Astrocyte (in vitro differentiated cells and primary cell): ENCODE results near the gene LHCGR. TPM values are rescaled to one million over a fixed set of nuclear protein-coding genes. Genes with fewer than 3 reads are reported as not detected.

ENCODE experiments used
- DNase-seq: peaks from one replicate; pipeline ENCODE4 v3.0.0-alpha.2; 2010; ENCODE audit warnings: low read depth
- FAIRE-seq: peaks from 2 replicates; lab custom pipeline; 2011; peaks lifted over from hg19 to GRCh38; lab: Jason Lieb, UNC
- H2AFZ ChIP-seq: 2 replicates; pipeline ENCODE4 v1.6.0; 2012; ENCODE audit warnings: low read depth, low read length, inconsistent platforms
- H3K27ac ChIP-seq: 2 replicates; pipeline ENCODE4 v1.5.1; 2011; ENCODE audit warnings: low read depth, low read length, inconsistent platforms
- H3K27me3 ChIP-seq: 2 replicates; pipeline ENCODE4 v1.6.0; 2011; ENCODE audit warnings: low read length, inconsistent platforms; ENCODE audit not compliant: insufficient read depth
- H3K36me3 ChIP-seq: 2 replicates; pipeline ENCODE4 v1.5.1; 2011; ENCODE audit warnings: low read length, inconsistent platforms; ENCODE audit not compliant: insufficient read depth
- H3K4me1 ChIP-seq: 2 replicates; pipeline ENCODE4 v1.5.1; 2011; ENCODE audit warnings: low read length, inconsistent platforms; ENCODE audit not compliant: insufficient read depth
- H3K4me2 ChIP-seq: 2 replicates; pipeline ENCODE4 v1.6.0; 2012; ENCODE audit warnings: low read length, inconsistent platforms
- H3K4me3 ChIP-seq: 2 replicates; pipeline ENCODE4 v1.5.1; 2011; ENCODE audit warnings: low read depth, mild to moderate bottlenecking, low read length, inconsistent platforms; ENCODE audit not compliant: insufficient read depth
- H3K79me2 ChIP-seq: 2 replicates; pipeline ENCODE4 v1.6.0; 2012; ENCODE audit warnings: mild to moderate bottlenecking, low read length, inconsistent platforms; ENCODE audit not compliant: insufficient read depth
- H3K9ac ChIP-seq: 2 replicates; pipeline ENCODE4 v1.6.0; 2012; ENCODE audit warnings: mild to moderate bottlenecking, low read length, inconsistent platforms
- H3K9me3 ChIP-seq: 2 replicates; pipeline ENCODE4 v1.5.1; 2012; ENCODE audit warnings: low read depth, mild to moderate bottlenecking, low read length, inconsistent platforms; ENCODE audit not compliant: insufficient read depth
- H4K20me1 ChIP-seq: 2 replicates; pipeline ENCODE4 v1.6.0; 2012; ENCODE audit warnings: low read length, inconsistent platforms; ENCODE audit not compliant: insufficient read depth
- H3K27ac Mint-ChIP-seq: one replicate; pipeline ENCODE4 v1.8.0; 2021; ENCODE audit warnings: mild to moderate bottlenecking, mixed read lengths; ENCODE audit not compliant: unreplicated experiment
- H3K27me3 Mint-ChIP-seq: one replicate; pipeline ENCODE4 v1.8.0; 2021; ENCODE audit warnings: low read depth, mixed read lengths; ENCODE audit not compliant: unreplicated experiment
- H3K36me3 Mint-ChIP-seq: one replicate; pipeline ENCODE4 v1.8.0; 2021; ENCODE audit warnings: low read depth, mixed read lengths; ENCODE audit not compliant: unreplicated experiment
- H3K4me1 Mint-ChIP-seq: one replicate; pipeline ENCODE4 v1.8.0; 2021; ENCODE audit warnings: low read depth, mixed read lengths; ENCODE audit not compliant: unreplicated experiment
- H3K4me3 Mint-ChIP-seq: one replicate; pipeline ENCODE4 v1.8.0; 2021; ENCODE audit warnings: mild to moderate bottlenecking, moderate library complexity, mixed read lengths; ENCODE audit not compliant: unreplicated experiment
- H3K9me3 Mint-ChIP-seq: one replicate; pipeline ENCODE4 v1.8.0; 2021; ENCODE audit warnings: mild to moderate bottlenecking, mixed read lengths; ENCODE audit not compliant: unreplicated experiment
- EZH2 ChIP-seq: IDR thresholded peaks from 2 replicates; pipeline ENCODE4 v1.6.1; 2012; ENCODE audit warnings: mild to moderate bottlenecking, low read length, inconsistent platforms; ENCODE audit not compliant: insufficient read depth
- total RNA-seq: library from RNA; stranded (reverse); gene quantifications from 2 replicates; pipeline ENCODE4 v1.2.1, GENCODE V29; 2021
- TF ChIP-seq, protein P1 (sequence below): IDR thresholded peaks from 2 replicates; pipeline ENCODE4 v1.5.1; 2011; ENCODE audit warnings: low read depth, mild to moderate bottlenecking, inconsistent platforms, low read length, moderate library complexity; ENCODE audit not compliant: insufficient read depth

The LHCGR gene
- total RNA-seq, 1 donor from 2014 or later, result not detected

DNA sequence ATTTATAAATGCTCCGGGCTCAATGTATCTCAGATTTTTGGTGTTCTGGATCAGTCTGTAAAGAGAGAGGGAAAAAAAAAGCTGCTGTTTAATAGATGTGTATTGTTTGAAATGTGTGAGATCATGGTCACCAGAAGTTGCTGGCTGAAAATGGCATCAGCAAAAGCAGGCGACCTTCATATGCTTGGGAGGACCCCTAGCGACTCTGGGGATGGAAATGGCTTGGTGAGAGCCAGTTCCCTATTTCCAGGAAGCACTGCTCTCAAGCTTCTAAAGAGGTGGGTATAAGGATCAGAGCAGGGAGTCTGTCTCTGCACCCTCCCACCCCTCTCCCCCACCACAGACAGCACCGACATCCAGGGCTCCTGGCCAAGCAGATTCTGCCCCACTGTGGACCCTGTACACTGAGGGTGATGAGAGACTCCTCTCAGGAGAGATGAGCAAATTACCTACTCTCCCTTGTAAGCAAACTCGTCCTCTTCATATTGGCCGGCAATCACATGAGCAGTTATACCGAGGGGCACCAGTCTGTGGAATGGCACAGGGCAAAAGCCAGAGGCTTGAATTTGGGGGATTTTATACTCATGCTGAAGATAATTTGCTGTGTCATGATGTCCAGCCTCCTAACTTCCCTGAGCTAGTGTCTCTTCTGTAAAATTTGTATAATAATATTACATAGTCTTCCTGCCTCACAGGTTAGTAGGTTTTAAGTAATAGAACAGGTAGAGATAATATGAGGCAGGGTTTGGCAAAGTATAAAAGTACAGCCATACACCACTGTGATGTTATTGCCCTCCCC is 29.6 kb downstream of the LHCGR start:
- Histone ChIP-seq H3K36me3 (no peaks in the 10 kb centered on the region), H4K20me1 (no peaks in the 10 kb centered on the region), H3K4me1 (peaks cover 18% of the 10 kb centered on the region), H2AFZ (no peak overlapping the region), H3K9me3 (no peaks in the 10 kb centered on the region), H3K79me2 (no peaks in the 10 kb centered on the region), H3K4me2 (no peak overlapping the region), H3K4me3 (no peak overlapping the region), H3K27me3 (no peaks in the 10 kb centered on the region), H3K27ac (no peak overlapping the region), H3K9ac (no peak overlapping the region)
- Mint-ChIP-seq H3K27ac (no peak overlapping the region), H3K27me3 (peaks cover 2% of the 10 kb centered on the region), H3K36me3 (no peaks in the 10 kb centered on the region), H3K4me1 (peaks cover 23% of the 10 kb centered on the region), H3K9me3 (peaks cover 3% of the 10 kb centered on the region), H3K4me3 (no peak overlapping the region)
- no peak for TF ChIP-seq EZH2
- TF ChIP-seq, protein P1, sequence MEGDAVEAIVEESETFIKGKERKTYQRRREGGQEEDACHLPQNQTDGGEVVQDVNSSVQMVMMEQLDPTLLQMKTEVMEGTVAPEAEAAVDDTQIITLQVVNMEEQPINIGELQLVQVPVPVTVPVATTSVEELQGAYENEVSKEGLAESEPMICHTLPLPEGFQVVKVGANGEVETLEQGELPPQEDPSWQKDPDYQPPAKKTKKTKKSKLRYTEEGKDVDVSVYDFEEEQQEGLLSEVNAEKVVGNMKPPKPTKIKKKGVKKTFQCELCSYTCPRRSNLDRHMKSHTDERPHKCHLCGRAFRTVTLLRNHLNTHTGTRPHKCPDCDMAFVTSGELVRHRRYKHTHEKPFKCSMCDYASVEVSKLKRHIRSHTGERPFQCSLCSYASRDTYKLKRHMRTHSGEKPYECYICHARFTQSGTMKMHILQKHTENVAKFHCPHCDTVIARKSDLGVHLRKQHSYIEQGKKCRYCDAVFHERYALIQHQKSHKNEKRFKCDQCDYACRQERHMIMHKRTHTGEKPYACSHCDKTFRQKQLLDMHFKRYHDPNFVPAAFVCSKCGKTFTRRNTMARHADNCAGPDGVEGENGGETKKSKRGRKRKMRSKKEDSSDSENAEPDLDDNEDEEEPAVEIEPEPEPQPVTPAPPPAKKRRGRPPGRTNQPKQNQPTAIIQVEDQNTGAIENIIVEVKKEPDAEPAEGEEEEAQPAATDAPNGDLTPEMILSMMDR, result no peak
- FAIRE-seq (no peak), DNase-seq (no peak)

GRCh38 chr2:48724278-48724677 is 31.2 kb downstream of the LHCGR start:
- FAIRE-seq (no peak), DNase-seq (no peak)
- Histone ChIP-seq H3K27ac (no peak overlapping the region), H3K9ac (no peak overlapping the region), H3K9me3 (no peaks in the 10 kb centered on the region), H3K79me2 (no peaks in the 10 kb centered on the region), H3K27me3 (no peaks in the 10 kb centered on the region), H3K4me1 (peaks cover 18% of the 10 kb centered on the region), H3K36me3 (no peaks in the 10 kb centered on the region), H3K4me2 (no peak overlapping the region), H3K4me3 (no peak overlapping the region), H2AFZ (no peak overlapping the region), H4K20me1 (no peaks in the 10 kb centered on the region)
- Mint-ChIP-seq H3K4me1 (peaks cover 33% of the 10 kb centered on the region), H3K9me3 (peaks cover 3% of the 10 kb centered on the region), H3K27ac (no peak overlapping the region), H3K4me3 (no peak overlapping the region), H3K27me3 (peaks cover 2% of the 10 kb centered on the region), H3K36me3 (no peaks in the 10 kb centered on the region)
- TF ChIP-seq, protein P1, result no peak
- no peak for TF ChIP-seq EZH2

DNA sequence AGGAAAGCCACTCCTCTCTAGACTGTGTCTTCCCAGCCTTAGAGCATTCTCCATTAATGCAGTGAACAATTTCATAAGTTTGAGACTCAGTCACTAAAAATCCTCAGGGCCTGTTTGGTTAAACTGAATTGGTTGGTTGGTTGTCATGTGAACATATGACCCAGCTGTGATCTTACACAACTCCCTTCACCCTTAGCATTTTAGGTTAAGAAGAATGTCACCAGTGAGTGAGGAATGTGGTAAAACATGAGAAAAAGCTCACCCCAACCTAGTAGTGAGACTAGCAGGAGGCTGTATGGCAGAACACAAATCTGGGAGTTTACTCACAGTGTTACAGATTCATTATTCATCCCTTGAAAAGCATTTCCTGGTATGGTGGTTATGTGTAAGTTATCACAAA is 32.4 kb downstream of the LHCGR start:
- Histone ChIP-seq H3K79me2 (no peaks in the 10 kb centered on the region), H4K20me1 (no peaks in the 10 kb centered on the region), H3K27me3 (no peaks in the 10 kb centered on the region), H2AFZ (no peak overlapping the region), H3K27ac (peak overlapping the region; percentile 49), H3K9me3 (no peaks in the 10 kb centered on the region), H3K4me1 (peaks cover 20% of the 10 kb centered on the region), H3K9ac (no peak overlapping the region), H3K4me3 (no peak overlapping the region), H3K4me2 (peak overlapping the region; percentile 17), H3K36me3 (no peaks in the 10 kb centered on the region)
- Mint-ChIP-seq H3K36me3 (no peaks in the 10 kb centered on the region), H3K9me3 (peaks cover 3% of the 10 kb centered on the region), H3K27ac (peak overlapping the region; percentile 62), H3K4me1 (peaks cover 31% of the 10 kb centered on the region), H3K27me3 (peaks cover 2% of the 10 kb centered on the region), H3K4me3 (no peak overlapping the region)
- FAIRE-seq, result peak; percentile 58
- TF ChIP-seq, protein P1, result no peak
- TF ChIP-seq EZH2, result no peak
- DNase-seq, result peak; percentile 94
